Measurements from ENCODE around the gene ALDH1L2. TPM values are rescaled to one million over a fixed set of nuclear protein-coding genes. Genes with fewer than 3 reads are reported as not detected.

Gene ALDH1L2
- total RNA-seq, 1 experiment from 2014 or later, result 26.1 TPM

DNA sequence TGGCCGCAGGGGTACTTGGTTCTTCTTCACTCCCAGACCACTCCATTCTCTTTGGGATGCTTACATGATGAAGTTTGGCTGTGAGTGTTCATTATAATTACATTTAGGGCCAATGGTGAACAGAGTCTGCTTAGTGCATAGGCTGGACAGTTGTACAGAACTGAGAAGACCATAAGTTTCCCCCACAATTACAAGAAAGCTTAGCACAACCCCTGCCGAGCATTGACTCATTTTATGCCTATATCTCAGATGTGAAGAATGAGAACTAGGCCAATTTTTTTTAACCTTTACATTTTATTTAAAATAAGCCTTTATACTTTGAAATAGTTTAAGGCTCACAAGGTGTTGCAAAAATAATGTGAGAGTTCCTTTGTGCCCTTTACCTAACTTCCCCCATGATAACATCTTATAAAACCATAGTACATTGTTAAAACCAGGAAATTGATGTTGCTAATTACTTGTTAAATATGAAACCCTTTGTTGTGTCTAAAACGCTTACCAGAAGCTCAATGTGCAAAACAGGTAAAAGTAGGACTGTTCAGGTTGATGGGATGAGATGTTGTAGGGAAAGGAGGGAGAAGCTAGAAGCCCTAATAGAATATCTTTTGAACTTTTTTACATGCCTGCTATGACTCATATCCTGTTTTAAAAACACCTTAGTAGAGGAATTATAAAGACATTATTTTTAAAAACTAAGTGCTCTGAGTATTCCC is 47.2 kb downstream of the ALDH1L2 start:
- H3K4me1 Mint-ChIP-seq (ENCODE audit: low read depth, unreplicated experiment), result no peaks in the 10 kb centered on the region
- Histone ChIP-seq H3K27me3 (replicated peaks; ENCODE audit: control insufficient read depth, insufficient read depth, low read length) (no peaks in the 10 kb centered on the region), H3K36me3 (ENCODE audit: control insufficient read depth, insufficient read depth, low read length) (no peaks in the 10 kb centered on the region), H3K9me3 (no peaks in the 10 kb centered on the region), H3K4me3 (ENCODE audit: low read depth, low read length) (no peak overlapping the region), H3K4me1 (peaks cover 9% of the 10 kb centered on the region; the same call in 1 of the 2 replicates)
- ChIA-PET CTCF (no interaction called here), POLR2A (no interaction called here)
- no peak overlapping the region for H3K4me3 Mint-ChIP-seq (ENCODE audit: unreplicated experiment)
- no peak overlapping the region for H3K27ac Mint-ChIP-seq (ENCODE audit: unreplicated experiment)
- BruUV-seq (replicated peaks), result no TSS peak
- H3K36me3 Mint-ChIP-seq (ENCODE audit: insufficient read depth, unreplicated experiment), result no peaks in the 10 kb centered on the region
- no peak for DNase-seq
- intact Hi-C loops (cut with micrococcal nuclease; ENCODE audit: unreplicated experiment), result no loop called here
- H3K9me3 Mint-ChIP-seq (ENCODE audit: unreplicated experiment), result no peaks in the 10 kb centered on the region
- no peaks in the 10 kb centered on the region for H3K27me3 Mint-ChIP-seq (ENCODE audit: insufficient read depth, unreplicated experiment)
- TF ChIP-seq CTCF (IDR thresholded peaks at IDR 0.05; ENCODE audit: insufficient read depth in 1 of 2, low read depth in 1 of 2, low read length in 1 of 2, severe bottlenecking in 1 of 2, unreplicated experiment in 1 of 2), result no peak

DNA sequence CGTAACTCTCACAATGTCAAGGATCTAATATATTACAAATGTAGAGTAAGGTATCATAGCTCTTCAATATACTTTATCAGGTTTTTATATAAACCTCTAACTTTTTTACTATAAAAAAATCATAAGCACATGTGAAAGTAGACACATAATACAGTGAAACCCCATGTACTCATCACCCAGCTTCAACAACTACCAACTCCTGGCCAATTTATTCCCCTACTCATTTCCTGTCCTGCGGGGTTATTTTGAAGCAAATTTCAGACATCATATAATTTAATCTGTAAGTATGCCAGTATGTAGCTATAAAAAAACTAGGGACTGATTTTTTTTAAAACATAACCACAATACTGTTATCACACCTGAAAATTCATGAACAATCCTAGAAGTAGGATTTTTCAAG is 50.4 kb downstream of the ALDH1L2 start:
- Histone ChIP-seq H3K9me3 (no peaks in the 10 kb centered on the region), H3K4me3 (ENCODE audit: low read depth, low read length) (no peak overlapping the region), H3K27me3 (replicated peaks; ENCODE audit: control insufficient read depth, insufficient read depth, low read length) (no peaks in the 10 kb centered on the region), H3K4me1 (no peaks in the 10 kb centered on the region), H3K36me3 (ENCODE audit: control insufficient read depth, insufficient read depth, low read length) (no peaks in the 10 kb centered on the region)
- H3K27me3 Mint-ChIP-seq (ENCODE audit: insufficient read depth, unreplicated experiment), result no peaks in the 10 kb centered on the region
- H3K27ac Mint-ChIP-seq (ENCODE audit: unreplicated experiment), result no peak overlapping the region
- ChIA-PET POLR2A (no interaction called here), CTCF (no interaction called here)
- peaks cover 8% of the 10 kb centered on the region for H3K4me1 Mint-ChIP-seq (ENCODE audit: low read depth, unreplicated experiment)
- no peaks in the 10 kb centered on the region for H3K9me3 Mint-ChIP-seq (ENCODE audit: unreplicated experiment)
- peaks cover 9% of the 10 kb centered on the region for H3K36me3 Mint-ChIP-seq (ENCODE audit: insufficient read depth, unreplicated experiment)
- BruUV-seq (replicated peaks), result no TSS peak
- intact Hi-C loops (cut with micrococcal nuclease; ENCODE audit: unreplicated experiment), result no loop called here
- no peak for DNase-seq
- no peak overlapping the region for H3K4me3 Mint-ChIP-seq (ENCODE audit: unreplicated experiment)
- no peak for TF ChIP-seq CTCF (IDR thresholded peaks at IDR 0.05; ENCODE audit: insufficient read depth in 1 of 2, low read depth in 1 of 2, low read length in 1 of 2, severe bottlenecking in 1 of 2, unreplicated experiment in 1 of 2)

- TF ChIP-seq CTCF (IDR thresholded peaks at IDR 0.05; ENCODE audit: insufficient read depth in 1 of 2, low read depth in 1 of 2, low read length in 1 of 2, severe bottlenecking in 1 of 2, unreplicated experiment in 1 of 2), result no peak
- DNase-seq, result no peak
- Mint-ChIP-seq H3K36me3 (ENCODE audit: insufficient read depth, unreplicated experiment) (peaks cover 9% of the 10 kb centered on the region), H3K27ac (ENCODE audit: unreplicated experiment) (no peak overlapping the region), H3K9me3 (ENCODE audit: unreplicated experiment) (no peaks in the 10 kb centered on the region), H3K27me3 (ENCODE audit: insufficient read depth, unreplicated experiment) (no peaks in the 10 kb centered on the region), H3K4me1 (ENCODE audit: low read depth, unreplicated experiment) (peaks cover 8% of the 10 kb centered on the region), H3K4me3 (ENCODE audit: unreplicated experiment) (no peak overlapping the region)
- no peaks in the 10 kb centered on the region for H3K4me1 ChIP-seq
- H3K36me3 ChIP-seq (ENCODE audit: control insufficient read depth, insufficient read depth, low read length), result no peaks in the 10 kb centered on the region
- no peaks in the 10 kb centered on the region for H3K9me3 ChIP-seq
- ChIA-PET POLR2A (no interaction called here), CTCF (no interaction called here)
- intact Hi-C loops (cut with micrococcal nuclease; ENCODE audit: unreplicated experiment), result no loop called here
- no TSS peak for BruUV-seq (replicated peaks)
- no peak overlapping the region for H3K4me3 ChIP-seq (ENCODE audit: low read depth, low read length)
- no peaks in the 10 kb centered on the region for H3K27me3 ChIP-seq (replicated peaks; ENCODE audit: control insufficient read depth, insufficient read depth, low read length)
These were observed 51.4 kb downstream of the ALDH1L2 start for GRCh38 chr12:105032703-105033357.

Measured in Caco-2 (cell line).